Panc1 (cell line): ENCODE data around the gene ALDOC. TPM values are rescaled to one million over a fixed set of nuclear protein-coding genes. Genes with fewer than 3 reads are reported as not detected.

ENCODE experiments used
- ATAC-seq: fragments of 200-7000 bp; cut with Tn5 transposase; 2 replicates; pipeline ENCODE4 v1.9.1; 2020; ENCODE audit warnings: mild to moderate bottlenecking, moderate library complexity
- BruUV-seq: library from RNA; stranded (reverse); fragments of 400-500 nt; replicated peaks from 2 replicates; lab custom pipeline; 2021; lab: Mats Ljungman, UMichigan
- CTCF ChIA-PET: fragments of 300-600 bp; sonication (Branson Sonifier 250); formaldehyde crosslinking; loops from one replicate; lab custom pipeline; 2022; ENCODE audit warnings: antibody characterized with exemption; lab: Charles Lee
- POLR2A ChIA-PET: fragments of 300-600 bp; sonication (Branson Sonifier 250); formaldehyde crosslinking; loops from one replicate; lab custom pipeline; 2022; ENCODE audit warnings: antibody characterized with exemption; lab: Charles Lee
- DNase-seq: peaks from one replicate; pipeline ENCODE4 v3.0.0-alpha.2; 2010; ENCODE audit warnings: low read depth, low spot score
- H3K27ac ChIP-seq: 2 replicates; pipeline ENCODE4 v1.5.1; 2011; ENCODE audit warnings: mild to moderate bottlenecking, low read length, inconsistent platforms
- H3K27me3 ChIP-seq: fragments of 200-500 bp; sonication (Bioruptor generic); 2 replicates; pipeline ENCODE4 v1.6.0; 2014; ENCODE audit warnings: low read length, inconsistent platforms; ENCODE audit not compliant: control insufficient read depth, insufficient read depth
- H3K36me3 ChIP-seq: fragments of 200-500 bp; sonication (Bioruptor generic); 2 replicates; pipeline ENCODE4 v1.5.1; 2014; ENCODE audit warnings: inconsistent platforms, mild to moderate bottlenecking, low read length, moderate library complexity; ENCODE audit not compliant: control insufficient read depth, insufficient read depth
- H3K4me1 ChIP-seq: 2 replicates; pipeline ENCODE4 v1.5.1; 2011; ENCODE audit warnings: inconsistent platforms, mild to moderate bottlenecking, low read length, moderate library complexity; ENCODE audit not compliant: control insufficient read depth, insufficient read depth
- H3K4me3 ChIP-seq, 2 experiments: 2 replicates each; pipeline ENCODE4 v1.5.1; 2011 to 2012; ENCODE audit warnings: low read depth in 2 of 2, low read length in 2 of 2, mild to moderate bottlenecking in 2 of 2, inconsistent platforms in 1 of 2, moderate library complexity in 1 of 2
- H3K9me3 ChIP-seq: fragments of 200-500 bp; sonication (Bioruptor generic); 2 replicates; pipeline ENCODE4 v1.5.1; 2014; ENCODE audit warnings: low read depth, mild to moderate bottlenecking, inconsistent platforms, low read length, moderate library complexity; ENCODE audit not compliant: control insufficient read depth, insufficient read depth
- POLR2AphosphoS5 ChIP-seq: IDR thresholded peaks from 2 replicates; pipeline ENCODE4 v1.6.1; 2012; ENCODE audit warnings: mild to moderate bottlenecking, low read depth, low read length, moderate library complexity
- SIN3A ChIP-seq: IDR thresholded peaks from 2 replicates; pipeline ENCODE4 v1.6.1; 2012; ENCODE audit warnings: low read depth, mild to moderate bottlenecking, low read length, moderate library complexity, borderline replicate concordance; ENCODE audit not compliant: insufficient read depth
- TCF7L2 ChIP-seq: IDR thresholded peaks from 2 replicates; pipeline ENCODE4 v1.6.1; 2011; ENCODE audit warnings: mild to moderate bottlenecking, low read depth, low read length, inconsistent platforms
- in situ Hi-C: cut with HindIII; loops from 2 replicates; pipeline ENCODE4 v1.10.0; 2016; ENCODE audit warnings: low sequenced_read_pairs, low pct_unique_long_range_greater_than_20kb
- intact Hi-C: fragments of 100-400 bp; cut with micrococcal nuclease; formaldehyde crosslinking; loops from one replicate; pipeline ENCODE4 v1.10.0; 2022; ENCODE audit not compliant: unreplicated experiment
- total RNA-seq: library from RNA; stranded (reverse); gene quantifications from one replicate; pipeline ENCODE4 v1.2.1, GENCODE V29; 2021; ENCODE audit not compliant: unreplicated experiment
- TF ChIP-seq, protein P1 (sequence below): fragments of 450-650 bp; IDR thresholded peaks from 2 replicates; pipeline ENCODE4 v1.5.1; 2017; ENCODE audit warnings: mild to moderate bottlenecking
- TF ChIP-seq, protein P2 (sequence below), 2 experiments: IDR thresholded peaks; 2 replicates each; pipeline ENCODE4 v1.6.1; 2011 to 2012; ENCODE audit warnings: low read depth in 2 of 2, control low read depth in 1 of 2, low read length in 1 of 2, mild to moderate bottlenecking in 1 of 2, moderate library complexity in 1 of 2; ENCODE audit not compliant: insufficient read depth in 1 of 2

Gene ALDOC
- total RNA-seq, 1 experiment from 2014 or later: 13.4 TPM

DNA sequence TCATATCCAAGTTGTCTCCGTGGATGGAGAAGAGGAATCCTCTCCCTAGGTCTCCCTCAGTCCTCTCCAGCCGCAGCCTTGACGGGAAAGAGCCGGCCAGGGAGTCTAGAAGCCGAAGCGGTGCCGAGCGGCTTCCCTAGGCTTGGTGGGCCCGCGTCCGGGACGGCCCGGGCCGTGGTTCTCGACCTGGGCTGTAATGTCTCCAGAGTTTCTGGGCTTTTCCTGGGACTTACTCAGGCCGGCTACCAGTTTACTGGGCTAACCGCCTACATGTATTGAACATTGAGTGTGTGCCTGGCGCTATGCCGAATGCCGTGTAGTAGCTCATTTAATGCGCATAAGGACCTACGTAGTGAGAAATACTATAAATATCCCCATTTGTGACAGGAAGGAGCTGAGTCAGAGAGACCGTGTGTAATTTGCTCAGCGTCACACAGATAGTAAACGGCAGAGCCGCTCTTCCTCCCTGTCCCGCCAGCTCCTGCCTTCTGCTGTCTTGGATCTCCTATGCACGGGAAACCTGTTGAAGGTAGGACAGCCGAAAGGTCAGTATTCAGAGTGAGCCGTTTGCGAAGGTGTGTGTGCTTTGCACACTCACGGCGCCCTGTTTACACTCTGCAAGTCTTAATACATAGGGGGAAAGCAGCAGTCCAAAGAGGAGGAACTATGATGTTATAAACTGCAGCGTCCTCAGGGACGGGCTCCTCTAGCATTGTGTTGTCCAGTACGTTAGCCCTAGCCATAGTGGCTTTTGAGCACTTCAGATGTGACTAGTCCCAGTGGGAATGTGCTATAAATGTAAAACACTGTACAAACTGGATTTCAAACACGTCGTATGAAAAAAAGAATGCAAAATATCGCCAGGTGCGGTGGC is 22.9 kb upstream of the ALDOC start:
- ATAC-seq: peak; percentile 76
- Histone ChIP-seq H3K4me1 (peaks cover 10% of the 10 kb centered on the region), H3K27ac (peak overlapping the region; percentile 95), H3K36me3 (peaks cover 4% of the 10 kb centered on the region; the same call in 1 of the 2 replicates), H3K27me3 (no peaks in the 10 kb centered on the region), H3K4me3 (peak overlapping the region; percentile 82 to 83), H3K9me3 (no peaks in the 10 kb centered on the region)
- intact Hi-C loops: no loop called here
- in situ Hi-C loops: no loop called here
- ChIA-PET CTCF (no interaction called here), POLR2A (interaction anchor here (0.9 to 1.7 kb wide), 3 partner anchors 12 to 41 kb away, joined by 3 to 5 read pairs (median 4); partner anchors contain the start of gene ALDOC)
- TSS peak; percentile 95 for BruUV-seq
- TF ChIP-seq TCF7L2: no peak
- TF ChIP-seq, protein P1, sequence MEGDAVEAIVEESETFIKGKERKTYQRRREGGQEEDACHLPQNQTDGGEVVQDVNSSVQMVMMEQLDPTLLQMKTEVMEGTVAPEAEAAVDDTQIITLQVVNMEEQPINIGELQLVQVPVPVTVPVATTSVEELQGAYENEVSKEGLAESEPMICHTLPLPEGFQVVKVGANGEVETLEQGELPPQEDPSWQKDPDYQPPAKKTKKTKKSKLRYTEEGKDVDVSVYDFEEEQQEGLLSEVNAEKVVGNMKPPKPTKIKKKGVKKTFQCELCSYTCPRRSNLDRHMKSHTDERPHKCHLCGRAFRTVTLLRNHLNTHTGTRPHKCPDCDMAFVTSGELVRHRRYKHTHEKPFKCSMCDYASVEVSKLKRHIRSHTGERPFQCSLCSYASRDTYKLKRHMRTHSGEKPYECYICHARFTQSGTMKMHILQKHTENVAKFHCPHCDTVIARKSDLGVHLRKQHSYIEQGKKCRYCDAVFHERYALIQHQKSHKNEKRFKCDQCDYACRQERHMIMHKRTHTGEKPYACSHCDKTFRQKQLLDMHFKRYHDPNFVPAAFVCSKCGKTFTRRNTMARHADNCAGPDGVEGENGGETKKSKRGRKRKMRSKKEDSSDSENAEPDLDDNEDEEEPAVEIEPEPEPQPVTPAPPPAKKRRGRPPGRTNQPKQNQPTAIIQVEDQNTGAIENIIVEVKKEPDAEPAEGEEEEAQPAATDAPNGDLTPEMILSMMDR: no peak
- TF ChIP-seq POLR2AphosphoS5: no peak
- TF ChIP-seq, protein P2, sequence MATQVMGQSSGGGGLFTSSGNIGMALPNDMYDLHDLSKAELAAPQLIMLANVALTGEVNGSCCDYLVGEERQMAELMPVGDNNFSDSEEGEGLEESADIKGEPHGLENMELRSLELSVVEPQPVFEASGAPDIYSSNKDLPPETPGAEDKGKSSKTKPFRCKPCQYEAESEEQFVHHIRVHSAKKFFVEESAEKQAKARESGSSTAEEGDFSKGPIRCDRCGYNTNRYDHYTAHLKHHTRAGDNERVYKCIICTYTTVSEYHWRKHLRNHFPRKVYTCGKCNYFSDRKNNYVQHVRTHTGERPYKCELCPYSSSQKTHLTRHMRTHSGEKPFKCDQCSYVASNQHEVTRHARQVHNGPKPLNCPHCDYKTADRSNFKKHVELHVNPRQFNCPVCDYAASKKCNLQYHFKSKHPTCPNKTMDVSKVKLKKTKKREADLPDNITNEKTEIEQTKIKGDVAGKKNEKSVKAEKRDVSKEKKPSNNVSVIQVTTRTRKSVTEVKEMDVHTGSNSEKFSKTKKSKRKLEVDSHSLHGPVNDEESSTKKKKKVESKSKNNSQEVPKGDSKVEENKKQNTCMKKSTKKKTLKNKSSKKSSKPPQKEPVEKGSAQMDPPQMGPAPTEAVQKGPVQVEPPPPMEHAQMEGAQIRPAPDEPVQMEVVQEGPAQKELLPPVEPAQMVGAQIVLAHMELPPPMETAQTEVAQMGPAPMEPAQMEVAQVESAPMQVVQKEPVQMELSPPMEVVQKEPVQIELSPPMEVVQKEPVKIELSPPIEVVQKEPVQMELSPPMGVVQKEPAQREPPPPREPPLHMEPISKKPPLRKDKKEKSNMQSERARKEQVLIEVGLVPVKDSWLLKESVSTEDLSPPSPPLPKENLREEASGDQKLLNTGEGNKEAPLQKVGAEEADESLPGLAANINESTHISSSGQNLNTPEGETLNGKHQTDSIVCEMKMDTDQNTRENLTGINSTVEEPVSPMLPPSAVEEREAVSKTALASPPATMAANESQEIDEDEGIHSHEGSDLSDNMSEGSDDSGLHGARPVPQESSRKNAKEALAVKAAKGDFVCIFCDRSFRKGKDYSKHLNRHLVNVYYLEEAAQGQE (IDR thresholded peaks at IDR 0.05; ENCODE audit: insufficient read depth in 1 of 2, low read depth in 2 of 2, low read length in 1 of 2): no peak
- TF ChIP-seq SIN3A: no peak
- peak; percentile 68 for DNase-seq

DNA sequence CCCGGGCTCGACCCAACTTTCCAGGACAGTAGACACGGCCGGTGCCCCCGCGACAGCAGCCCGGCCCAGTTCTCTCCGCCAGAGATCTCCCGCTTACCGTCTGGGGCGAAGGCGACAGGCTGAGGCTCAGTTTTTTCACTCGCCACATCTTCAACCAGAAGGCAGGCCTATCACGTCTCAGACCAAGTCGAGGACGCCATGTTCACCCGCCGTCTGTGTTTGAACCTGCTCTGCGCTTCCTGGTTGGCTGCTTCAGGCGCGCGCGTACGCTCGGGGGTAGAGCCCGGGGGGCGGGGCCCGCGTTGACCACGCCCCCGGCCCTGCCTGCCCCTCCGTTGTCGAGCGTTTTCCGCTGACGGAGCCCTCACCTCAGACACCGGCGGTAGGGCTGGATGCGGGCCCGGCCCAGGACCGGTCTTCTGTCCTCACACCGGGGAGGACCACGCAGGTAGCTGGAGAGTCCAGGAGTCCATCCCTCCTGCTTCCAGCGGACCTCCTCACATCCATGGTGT is 22.2 kb upstream of the ALDOC start, which contains the start of gene SPAG5:
Gene SPAG5, minus strand, starts transcription at position 227 of the 512 bp plus-strand sequence. Its CDS starts 79 bp downstream, at position 148.
- no TSS peak for BruUV-seq
- Histone ChIP-seq H3K4me3 (peak within 1 kb of the TSS; percentile 82 to 83), H3K27me3 (no peaks in the 10 kb centered on the region), H3K27ac (peak within 1 kb of the TSS; percentile 95), H3K4me1 (peaks cover 10% of the 10 kb centered on the region), H3K36me3 (peaks cover 4% of the 10 kb centered on the region), H3K9me3 (no peaks in the 10 kb centered on the region)
- intact Hi-C loops (no loop called here), in situ Hi-C loops (no loop called here)
- ATAC-seq (peak; percentile 97), DNase-seq (peak; percentile 57)
- TF ChIP-seq SIN3A: peak; percentile 78
- peak; percentile 74 for TF ChIP-seq TCF7L2
- TF ChIP-seq POLR2AphosphoS5: peak; percentile 90
- TF ChIP-seq, protein P1: no peak
- TF ChIP-seq, protein P2 (IDR thresholded peaks at IDR 0.05; ENCODE audit: insufficient read depth in 1 of 2, low read depth in 2 of 2, low read length in 1 of 2): no peak
- POLR2A ChIA-PET: interaction anchor here (0.9 to 1.7 kb wide), 3 partner anchors 12 to 42 kb away, joined by 3 to 5 read pairs (median 4); partner anchors contain the start of gene ALDOC
- CTCF ChIA-PET: no interaction called here
